ENCODE data around the gene PTCH1. TPM values are rescaled to one million over a fixed set of nuclear protein-coding genes. Genes with fewer than 3 reads are reported as not detected.

Gene PTCH1
- total and polyA plus RNA-seq, 2 donors (not counting 1 experiment from before 2014, with no cell fraction given): 3.5 to 13.8 TPM

DNA sequence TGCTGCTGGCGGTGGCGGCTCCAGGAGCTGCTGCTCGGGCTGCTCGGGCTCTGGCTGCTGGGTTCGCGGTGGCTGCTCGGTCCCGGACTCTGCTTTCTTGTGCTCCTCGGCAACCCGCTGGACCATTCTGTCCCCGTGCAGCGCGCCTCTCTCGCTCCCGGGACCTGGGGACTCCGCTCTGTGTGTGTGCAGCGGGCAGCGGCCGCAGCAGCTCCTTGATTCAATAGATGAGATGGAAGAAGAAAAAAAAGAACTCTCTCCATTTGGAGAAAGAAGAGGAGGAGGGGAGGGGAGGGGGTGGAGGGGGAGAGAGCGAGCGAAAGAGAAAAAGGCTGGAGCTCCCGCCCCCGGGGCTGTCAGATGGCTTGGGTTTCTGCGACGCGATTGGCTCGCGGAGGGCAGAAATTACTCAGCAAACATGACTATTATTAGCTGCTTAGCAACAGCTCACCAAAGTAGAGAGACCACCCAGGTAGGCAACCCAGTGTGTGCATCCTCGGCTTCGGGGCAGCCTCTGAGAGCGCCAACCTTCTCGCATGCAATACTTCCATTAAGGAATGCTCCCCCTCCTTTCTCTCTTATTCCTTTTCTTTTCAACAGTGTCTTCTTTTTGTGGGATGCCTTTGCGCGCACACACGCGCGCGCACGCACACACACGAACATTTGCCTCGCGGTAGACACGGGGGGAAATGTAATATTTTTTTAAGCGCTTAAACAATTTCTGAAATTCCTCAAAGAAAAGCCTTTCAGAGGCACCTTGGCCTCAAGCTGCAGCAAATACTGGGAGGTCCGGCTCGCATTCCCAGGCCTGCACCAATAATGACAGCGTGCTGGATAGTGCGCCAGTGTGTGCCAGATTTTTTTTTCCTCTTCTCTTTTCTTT lies 7.6 kb downstream of the PTCH1 start:
- H3K79me2 ChIP-seq (ENCODE audit: control insufficient read depth, insufficient read depth, low read length): no peaks in the 10 kb centered on the region
- Mint-ChIP-seq H3K27ac (peak overlapping the region; percentile 59), H3K4me3 (peak overlapping the region; percentile 87), H3K9me3 (ENCODE audit: insufficient read depth) (no peaks in the 10 kb centered on the region), H3K27me3 (peaks cover 50% of the 10 kb centered on the region), H3K4me1 (peaks cover 51% of the 10 kb centered on the region)
- peak; percentile 9 for ATAC-seq (ENCODE audit: low read depth)
- ChIA-PET CTCF (interaction anchor here (1.0 kb wide), 1 partner anchor 905 kb away, joined by 3 read pairs; no protein-coding TSS in a partner anchor), POLR2A (interaction anchor here (1.1 kb wide), 1 partner anchor 46 kb away, joined by 4 read pairs; no protein-coding TSS in a partner anchor)
- peaks cover 0 to 28% (median 0%) of the 10 kb centered on the region in 3 donors for H3K9me3 ChIP-seq (ENCODE audit: control extremely low read depth in 1 of 3, control insufficient read depth in 2 of 3, insufficient read depth in 1 of 3, low read length in 2 of 3)
- peak overlapping the region; percentile 73 for H3K9ac ChIP-seq (ENCODE audit: low read length)
- WGBS (ENCODE audit: insufficient coverage): 1% methylated on average over 33 of the region's 48 CpGs
- H3K27ac ChIP-seq (ENCODE audit: low read length in 2 of 2): no peak overlapping the region
- peak; percentile 84 for TF ChIP-seq EZH2 (IDR thresholded peaks at IDR 0.05; ENCODE audit: borderline replicate concordance, insufficient read depth, low read depth, low read length, poor library complexity, severe bottlenecking)
- TF ChIP-seq, protein P1, sequence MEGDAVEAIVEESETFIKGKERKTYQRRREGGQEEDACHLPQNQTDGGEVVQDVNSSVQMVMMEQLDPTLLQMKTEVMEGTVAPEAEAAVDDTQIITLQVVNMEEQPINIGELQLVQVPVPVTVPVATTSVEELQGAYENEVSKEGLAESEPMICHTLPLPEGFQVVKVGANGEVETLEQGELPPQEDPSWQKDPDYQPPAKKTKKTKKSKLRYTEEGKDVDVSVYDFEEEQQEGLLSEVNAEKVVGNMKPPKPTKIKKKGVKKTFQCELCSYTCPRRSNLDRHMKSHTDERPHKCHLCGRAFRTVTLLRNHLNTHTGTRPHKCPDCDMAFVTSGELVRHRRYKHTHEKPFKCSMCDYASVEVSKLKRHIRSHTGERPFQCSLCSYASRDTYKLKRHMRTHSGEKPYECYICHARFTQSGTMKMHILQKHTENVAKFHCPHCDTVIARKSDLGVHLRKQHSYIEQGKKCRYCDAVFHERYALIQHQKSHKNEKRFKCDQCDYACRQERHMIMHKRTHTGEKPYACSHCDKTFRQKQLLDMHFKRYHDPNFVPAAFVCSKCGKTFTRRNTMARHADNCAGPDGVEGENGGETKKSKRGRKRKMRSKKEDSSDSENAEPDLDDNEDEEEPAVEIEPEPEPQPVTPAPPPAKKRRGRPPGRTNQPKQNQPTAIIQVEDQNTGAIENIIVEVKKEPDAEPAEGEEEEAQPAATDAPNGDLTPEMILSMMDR (IDR thresholded peaks at IDR 0.05): no peak
- DNase-seq: peak; percentile 61
- H4K20me1 ChIP-seq (ENCODE audit: control insufficient read depth, insufficient read depth, low read length, poor library complexity, severe bottlenecking): no peaks in the 10 kb centered on the region
- intact Hi-C loops (cut with micrococcal nuclease): loop anchor here (5.0 kb wide), 1 partner anchor 192 kb away; the partner anchor contains the start of gene FANCC
- H3K4me1 ChIP-seq (ENCODE audit: control insufficient read depth in 2 of 2, insufficient read depth in 2 of 2, low read length in 2 of 2): peaks cover 49 to 58% of the 10 kb centered on the region in 2 donors
- H3K4me3 ChIP-seq (ENCODE audit: control extremely low read depth in 1 of 5, extremely low read depth in 1 of 5, insufficient read depth in 1 of 5, low read depth in 2 of 5, low read length in 4 of 5): peak overlapping the region in 4 of 5 experiments; percentile 35 to 78 (median 54)
- H3K36me3 ChIP-seq (replicated peaks in 1 of 2; ENCODE audit: control extremely low read depth in 1 of 2, control insufficient read depth in 1 of 2, extremely low read depth in 1 of 2, insufficient read depth in 2 of 2, low read length in 1 of 2): no peaks in the 10 kb centered on the region
- peak overlapping the region; percentile 66 for H2AFZ ChIP-seq (ENCODE audit: insufficient read depth, low read depth, low read length, poor library complexity, severe bottlenecking)
- peaks cover 1 to 76% (median 55%) of the 10 kb centered on the region in 4 experiments for H3K27me3 ChIP-seq (replicated peaks in 1 of 4; ENCODE audit: control extremely low read depth in 1 of 4, control insufficient read depth in 3 of 4, insufficient read depth in 4 of 4, low read length in 3 of 4)
- H3K4me2 ChIP-seq (replicated peaks; ENCODE audit: low read depth, low read length, poor library complexity, severe bottlenecking): peak overlapping the region; percentile 94

Data from B cell (primary cell).